Ovary (tissue), 9 donors: ENCODE results near the gene PFKP. TPM values are rescaled to one million over a fixed set of nuclear protein-coding genes. Genes with fewer than 3 reads are reported as not detected.
"Not testable (repeated sequence)": the region's sequence is repeated elsewhere in the genome, so short reads cannot be mapped to it uniquely, and the experiment has no call there.

Experiments
- DNase-seq, 5 donors: peaks; one replicate each; pipeline ENCODE4 v3.0.0-alpha.2; 2019 to 2020
- H3K27ac ChIP-seq, 2 donors: fragments of 200-600 bp; one replicate each; pipeline versions ENCODE4 v1.5.1 to v1.8.0; 2019 to 2022
- H3K27me3 ChIP-seq: fragments of 200-600 bp; one replicate; pipeline ENCODE4 v1.8.0; 2022
- H3K36me3 ChIP-seq: fragments of 200-600 bp; sonication (generic); one replicate; pipeline ENCODE4 v1.5.1; 2019
- H3K4me1 ChIP-seq: one replicate; pipeline ENCODE4 v1.8.1; 2013; ENCODE audit warnings: mild to moderate bottlenecking, moderate library complexity; ENCODE audit not compliant: insufficient read depth
- H3K4me3 ChIP-seq: fragments of 200-600 bp; sonication (generic); one replicate; pipeline ENCODE4 v1.5.1; 2017
- H3K9me3 ChIP-seq, 2 donors: fragments of 200-600 bp in 1 of 2; sonication (generic) in 1 of 2; one replicate each; pipeline versions ENCODE4 v1.5.1 to v1.8.1; 2013 to 2019; ENCODE audit warnings: mild to moderate bottlenecking in 1 of 2, moderate library complexity in 1 of 2
- CTCF ChIP-seq, 3 donors: fragments of 450-650 bp in 2 of 3; fragments of 200-600 bp in 1 of 3; IDR thresholded peaks; one replicate each; pipeline versions ENCODE4 v1.5.1 to v1.8.0; 2016 to 2022; ENCODE audit warnings: antibody characterized with exemption in 3 of 3, mild to moderate bottlenecking in 1 of 3
- EP300 ChIP-seq: sonication (generic); formaldehyde crosslinking; IDR thresholded peaks from one replicate; pipeline ENCODE4 v1.6.1; 2017; ENCODE audit warnings: antibody characterized with exemption
- POLR2A ChIP-seq: fragments of 450-650 bp; IDR thresholded peaks from one replicate; pipeline ENCODE4 v1.6.1; 2017; ENCODE audit warnings: antibody characterized with exemption, mild to moderate bottlenecking, moderate library complexity
- WGBS, 3 donors: extraction: QIAGEN DNeasy Blood & Tissue Kit in 1 of 3; methylation state at CpG; one replicate each; pipeline versions ENCODE4 v1.1.5 to v1.1.7; 2013 to 2017; 5-methylcytosine and 5-hydroxymethylcytosine counted together
- intact Hi-C, 4 donors: fragments of 100-400 bp; cut with DNase I; formaldehyde crosslinking; loops; one replicate each; pipeline versions ENCODE4 v1.11.0 to v1.15.1; 2022 to 2023
- polyA plus RNA-seq, 2 donors: library from polyadenylated mRNA; stranded (reverse); fragments of 200-250 nt in 1 of 2; fragments of 350-450 nt in 1 of 2; fragmentation: Illumina TruSeq in 1 of 2; extraction: RNeasy Lipid Tissue Mini Kit (QIAGEN cat#74804) in 1 of 2; gene quantifications; one replicate each; pipeline ENCODE4 v1.2.3, GENCODE V29; 2013 to 2014
- total RNA-seq, 7 donors: library from RNA; depleted of rRNA in 2 of 7; stranded (reverse); fragments of >200 nt in 2 of 7; fragmentation: NEBNext Ultra II Directional in 3 of 7; extraction: Animal tissue kit (Norgen Biotek cat#: 25700) in 3 of 7; gene quantifications; one replicate each; pipeline versions ENCODE4 v1.1.0 to v1.2.4, GENCODE V29; 2016 to 2023
- donor health status: DM: no; HTN: no; CAD: no; lungs with moderate emphysema.
- donor health status: DM: no; HTN: no; CAD: no.
- donor health status: Bipolar disorder and iron deficiency.
- donor health status: DM: yes; HTN: yes; CAD: no.
- donor health status: DM: no; HTN: no; CAD: no.
- donor health status: DM: yes; HTN: yes; CAD: no.

The PFKP gene
- total and polyA plus RNA-seq, 9 donors = 12.4 to 74.9 (median 23.1) TPM

GRCh38 chr10:3169673-3170072, 102.3 kb downstream of the PFKP start:
- intact Hi-C loops = no loop called here
- TF ChIP-seq EP300 (no peak), POLR2A (no peak), CTCF (IDR thresholded peaks at IDR 0.05) (no peak)
- no peaks in the 10 kb centered on the region for H3K9me3 ChIP-seq
- no peak overlapping the region for H3K4me3 ChIP-seq
- H3K27ac ChIP-seq = no peak overlapping the region
- no peak for DNase-seq
- peaks cover 8% of the 10 kb centered on the region for H3K4me1 ChIP-seq
- H3K27me3 ChIP-seq = no peaks in the 10 kb centered on the region
- WGBS, 3 donors = 83 to 90% (median 89%) methylated on average over 10 of the region's 10 CpGs
- no peaks in the 10 kb centered on the region for H3K36me3 ChIP-seq

- H3K4me1 ChIP-seq, H3K36me3 ChIP-seq, H3K27me3 ChIP-seq, intact Hi-C loops, H3K27ac ChIP-seq, H3K9me3 ChIP-seq, DNase-seq: not testable (repeated sequence)
- 77 to 85% (median 83%) methylated on average over 11 of the region's 11 CpGs for WGBS, 3 donors
- H3K4me3 ChIP-seq = peak overlapping the region; percentile 90
These were observed 104.1 kb downstream of the PFKP start for GRCh38 chr10:3171488-3171887.

- Histone ChIP-seq H3K27ac (peak overlapping the region; percentile 38 to 75), H3K9me3 (no peaks in the 10 kb centered on the region), H3K27me3 (no peaks in the 10 kb centered on the region), H3K36me3 (no peaks in the 10 kb centered on the region), H3K4me3 (peak overlapping the region; percentile 90), H3K4me1 (peaks cover 8% of the 10 kb centered on the region)
- no peak for TF ChIP-seq POLR2A
- TF ChIP-seq EP300 = no peak
- TF ChIP-seq CTCF (IDR thresholded peaks at IDR 0.05) = no peak
- peak in 1 of 5 donors; percentile 55 for DNase-seq
- WGBS, 3 donors = 0 to 1% (median 1%) methylated on average over 21 of the region's 21 CpGs
- intact Hi-C loops = no loop called here
These were observed 104.7 kb downstream of the PFKP start for GRCh38 chr10:3172081-3172445.

GRCh38 chr10:3172446-3173170, 105.3 kb downstream of the PFKP start, which contains the start of gene PITRM1:
PITRM1 (minus strand) TSS chr10:3172782; CDS start chr10:3172772, 10 bp downstream.
- peak; percentile 99 for DNase-seq
- Histone ChIP-seq H3K27ac (peak within 1 kb of the TSS; percentile 38 to 75), H3K4me1 (peaks cover 8% of the 10 kb centered on the region), H3K27me3 (no peaks in the 10 kb centered on the region), H3K36me3 (no peaks in the 10 kb centered on the region), H3K4me3 (peak within 1 kb of the TSS; percentile 90), H3K9me3 (no peaks in the 10 kb centered on the region)
- intact Hi-C loops = no loop called here
- TF ChIP-seq POLR2A = peak; percentile 98
- no peak for TF ChIP-seq EP300
- peak in 1 of 3 donors; percentile 14 for TF ChIP-seq CTCF (IDR thresholded peaks at IDR 0.05)
- 0 to 2% (median 0%) methylated on average over 59 to 73 of the region's 73 CpGs for WGBS, 3 donors

- intact Hi-C loops = no loop called here
- H3K4me3 ChIP-seq = peak overlapping the region; percentile 35
These were observed 106.0 kb downstream of the PFKP start for GRCh38 chr10:3173171-3173878.

More at GRCh38 chr10:3173171-3173878, 106.0 kb downstream of the PFKP start:
- Histone ChIP-seq H3K9me3 (no peaks in the 10 kb centered on the region), H3K36me3 (no peaks in the 10 kb centered on the region), H3K4me1 (peaks cover 8% of the 10 kb centered on the region), H3K27ac (no peak overlapping the region), H3K27me3 (no peaks in the 10 kb centered on the region)
- no peak for DNase-seq
- TF ChIP-seq CTCF (IDR thresholded peaks at IDR 0.05) = no peak
- TF ChIP-seq EP300 = no peak
- TF ChIP-seq POLR2A = no peak
- WGBS, 3 donors = 39 to 45% (median 40%) methylated on average over 25 to 26 of the region's 26 CpGs
